ENCODE results near the gene RAD51B. TPM values are rescaled to one million over a fixed set of nuclear protein-coding genes. Genes with fewer than 3 reads are reported as not detected.
A peak's percentile ranks its signal among the peaks of the same experiment; 100 is the strongest.

RAD51B gene
- polyA plus RNA-seq, 10 donors, result 5.3 to 10.7 (median 7.5) TPM

- DNase-seq, result peak in 1 of 3 donors; percentile 61
Observed at GRCh38 chr14:68520637-68521556, 701.3 kb downstream of the RAD51B start.

- no peak for DNase-seq
Observed at GRCh38 chr14:68521557-68521901, 702.0 kb downstream of the RAD51B start.

DNA sequence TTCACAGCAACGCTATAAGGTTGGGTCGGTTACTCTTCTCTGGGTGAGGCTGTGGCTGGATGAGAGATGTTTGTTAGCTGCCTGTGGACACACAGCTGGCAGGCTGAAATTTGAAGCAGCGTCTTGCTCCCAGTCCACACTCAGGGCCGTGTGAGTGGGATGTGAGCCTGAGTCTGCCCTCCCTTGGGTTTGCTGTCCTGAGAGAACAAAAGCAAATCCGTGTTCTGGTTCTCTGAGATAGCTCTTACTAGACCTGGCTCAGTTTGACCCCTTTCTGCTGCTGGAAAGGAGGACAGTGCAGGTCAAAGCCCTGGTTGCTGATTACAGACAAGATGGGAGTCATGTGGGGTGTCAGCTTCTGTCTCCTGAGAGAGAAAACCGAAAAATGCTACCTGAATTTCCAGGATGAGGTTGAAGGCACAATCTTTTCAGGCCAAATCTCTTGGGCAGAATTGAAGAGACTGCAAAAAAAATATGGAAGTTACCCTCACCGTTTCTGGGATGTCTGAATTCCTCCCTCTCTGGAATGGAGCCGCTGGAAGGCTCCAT is 702.5 kb downstream of the RAD51B start:
- DNase-seq, result peak in 2 of 3 donors; percentile 52 to 71

GRCh38 chr14:68522510-68523325 is 703.1 kb downstream of the RAD51B start:
- peak in 1 of 3 donors; percentile 82 for DNase-seq

DNA sequence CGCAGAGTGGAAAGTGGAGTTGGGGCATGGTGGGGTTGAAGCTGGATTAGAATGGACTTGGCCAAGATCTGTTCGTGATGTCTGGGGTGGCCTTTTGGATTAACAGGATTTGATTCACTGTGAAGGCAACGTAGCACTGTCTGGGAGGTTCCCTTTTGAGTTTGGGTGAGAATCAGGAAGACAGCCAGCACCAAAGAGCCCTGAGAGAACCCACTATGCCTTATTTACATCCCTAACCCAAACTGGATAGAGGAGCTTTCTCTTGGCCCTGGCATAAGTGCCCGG is 703.7 kb downstream of the RAD51B start:
- DNase-seq, result no peak

GRCh38 chr14:68523989-68524725 is 704.6 kb downstream of the RAD51B start:
- peak in 1 of 3 donors; percentile 35 for DNase-seq

DNA sequence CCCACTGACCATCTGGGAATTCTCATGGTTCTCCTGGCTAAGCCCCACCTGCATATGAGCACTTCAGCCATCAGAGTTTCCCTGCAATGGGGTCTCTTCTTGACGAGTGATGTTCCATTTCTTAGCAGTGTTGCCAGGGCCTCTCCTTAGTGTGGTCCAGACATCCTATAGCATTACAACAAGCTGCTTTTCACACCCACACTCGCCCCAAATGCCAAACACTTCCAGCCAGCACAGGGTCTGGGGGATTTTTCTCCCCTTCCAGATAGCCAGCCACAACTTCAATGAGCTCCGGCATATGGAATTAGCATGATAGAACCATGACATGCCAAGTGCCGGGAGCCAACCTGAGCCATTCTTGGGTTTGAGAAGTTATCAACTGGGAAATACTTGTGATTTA is 705.9 kb downstream of the RAD51B start:
- no peak for DNase-seq

GRCh38 chr14:68526512-68527091 is 707.0 kb downstream of the RAD51B start:
- DNase-seq, result peak in 1 of 3 donors; percentile 22

GRCh38 chr14:68527329-68527851 is 707.8 kb downstream of the RAD51B start:
- no peak for DNase-seq

DNA sequence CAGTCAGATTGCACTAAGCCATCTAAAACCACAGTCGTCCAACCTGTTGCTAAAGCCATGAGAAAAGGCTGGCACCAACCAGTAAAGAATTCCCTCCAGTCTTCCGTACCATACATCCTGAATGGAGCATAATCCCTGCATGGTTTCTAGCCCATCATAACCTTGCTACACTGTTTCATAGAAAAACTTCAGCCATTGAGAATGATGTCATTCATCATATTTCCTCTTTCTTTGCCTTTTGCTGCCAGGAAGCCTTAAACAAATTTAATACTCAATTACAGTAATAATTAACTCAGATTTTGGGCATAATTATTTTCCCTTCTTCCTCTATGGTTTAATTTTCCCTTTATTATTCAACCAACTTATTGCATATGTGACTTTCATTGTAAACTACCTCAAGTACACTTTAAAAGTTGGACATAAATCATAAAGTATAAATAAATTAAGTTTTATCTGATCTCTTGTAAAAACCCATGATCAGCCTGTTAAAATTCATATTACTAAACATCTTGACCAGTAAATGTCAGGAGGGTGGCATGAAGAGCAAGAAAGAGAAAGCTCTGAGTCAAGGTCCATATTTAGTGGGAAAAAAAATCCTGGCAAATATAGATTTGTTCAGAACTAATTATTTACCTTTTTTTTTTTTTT is 708.6 kb downstream of the RAD51B start:
- no peak for DNase-seq

DNA sequence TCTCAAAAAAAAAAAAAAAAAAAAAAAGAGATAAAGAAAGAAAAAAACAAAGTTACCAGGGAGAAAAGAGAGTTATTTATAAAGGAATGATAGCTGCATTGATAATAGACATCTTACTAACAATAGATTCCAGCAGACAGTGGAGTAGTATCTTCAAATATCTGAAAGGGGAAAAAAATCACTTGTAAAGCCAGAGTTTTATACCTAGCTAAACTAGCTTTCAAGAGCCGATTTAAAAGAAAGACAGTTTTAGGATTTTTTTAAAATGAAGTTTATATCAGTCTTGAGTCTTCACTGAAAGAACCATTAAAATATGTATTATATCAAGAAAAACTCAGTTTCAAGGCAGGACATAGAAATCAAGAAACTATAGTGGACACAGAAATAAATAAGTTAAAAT is 710.9 kb downstream of the RAD51B start:
- no peak for DNase-seq

DNA sequence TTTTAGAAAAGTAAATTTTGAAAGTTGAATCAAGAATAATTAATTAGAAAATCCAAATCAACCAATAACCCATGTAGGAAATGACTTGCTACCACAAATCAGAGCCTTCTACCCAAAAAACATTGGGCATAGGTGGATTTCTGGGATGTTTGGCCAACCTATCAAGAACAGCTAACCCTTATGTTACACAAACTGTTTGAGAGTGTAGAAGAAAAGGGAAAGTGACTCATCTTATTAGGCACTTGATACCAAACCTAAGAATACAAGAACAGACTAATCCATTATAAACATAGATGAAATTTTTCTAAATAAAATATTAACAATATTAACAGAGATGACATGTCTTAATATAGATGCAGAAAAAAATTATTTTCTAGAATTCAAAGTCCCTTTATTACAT is 712.9 kb downstream of the RAD51B start:
- DNase-seq, result no peak

DNA sequence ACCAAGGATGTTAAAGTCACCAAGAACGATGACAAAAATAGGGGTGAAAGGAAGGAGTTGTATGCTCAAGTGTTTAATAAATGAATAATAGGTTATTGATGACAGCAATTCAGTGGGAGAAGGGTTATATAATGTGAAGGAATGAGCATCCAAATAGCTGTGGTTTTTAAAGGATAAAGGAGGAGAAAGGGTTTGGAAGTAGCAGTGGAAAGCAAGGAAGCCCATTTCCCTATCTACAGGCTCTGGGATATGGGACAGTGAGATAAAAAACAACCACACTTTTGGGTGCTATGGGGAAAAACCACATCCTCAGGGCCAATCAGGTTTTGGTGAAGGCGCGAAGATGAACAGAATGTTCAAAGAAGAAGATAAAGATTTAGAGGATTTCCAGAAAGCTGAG is 714.7 kb downstream of the RAD51B start:
- no peak for DNase-seq

GRCh38 chr14:68535404-68536017 is 715.9 kb downstream of the RAD51B start:
- DNase-seq, result peak in 2 of 3 donors; percentile 24 to 89

GRCh38 chr14:68536018-68536410 is 716.4 kb downstream of the RAD51B start:
- peak in 1 of 3 donors; percentile 52 for DNase-seq

GRCh38 chr14:68538639-68539038 is 719.1 kb downstream of the RAD51B start:
- no peak for DNase-seq

- peak in 1 of 3 donors; percentile 66 for DNase-seq
Observed at GRCh38 chr14:68539241-68539737, 719.7 kb downstream of the RAD51B start.

DNA sequence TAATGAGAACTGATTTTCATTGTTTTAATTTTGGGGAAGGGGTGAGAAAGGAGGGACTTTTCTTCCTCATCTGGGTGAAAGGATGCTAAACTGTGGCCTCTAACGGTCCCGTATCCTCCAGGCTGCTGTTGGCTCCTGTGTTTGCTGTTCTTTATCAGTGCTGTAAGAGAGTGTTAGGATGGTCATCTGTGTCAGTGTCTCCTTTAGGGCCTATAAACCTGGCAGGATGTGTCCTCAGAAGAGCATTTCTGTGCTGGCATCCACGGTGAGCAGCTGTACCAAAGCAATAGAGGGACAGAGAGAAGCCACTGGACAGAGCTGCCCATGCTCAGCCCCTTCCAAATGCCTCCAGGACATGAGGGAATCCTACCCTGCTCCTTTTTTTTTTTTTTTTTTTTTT is 720.2 kb downstream of the RAD51B start:
- peak in 1 of 3 donors; percentile 37 for DNase-seq

- peak in 1 of 3 donors; percentile 45 for DNase-seq
Observed at GRCh38 chr14:68541178-68541896, 721.8 kb downstream of the RAD51B start.

Data from muscle of back (tissue), 11 donors.